ENCODE measurements around the gene RNF144B. TPM values are rescaled to one million over a fixed set of nuclear protein-coding genes. Genes with fewer than 3 reads are reported as not detected.

The RNF144B gene
- 0.17 to 1.1 TPM (median 0.39 TPM) in 5 replicates for total RNA-seq (2022; extraction: Qiagen RNA extraction)

GRCh38 chr6:18387061-18387721, at the start of gene RNF144B:
Gene RNF144B, plus strand, starts transcription at chr6:18387350. Its CDS starts 12,185 bp downstream, at chr6:18399535.

Other genes with a start within 250 kb of the RNF144B start
- 5.7 to 6.9 TPM (median 5.8 TPM) in 5 replicates for gene TPMT, start 232.3 kb upstream of the RNF144B start, total RNA-seq (2022; extraction: Qiagen RNA extraction)
- 6.3 to 7.9 TPM (median 7.7 TPM) in 5 replicates for gene KDM1B, start 231.9 kb upstream of the RNF144B start, total RNA-seq (2022; extraction: Qiagen RNA extraction)
- gene DEK, start 122.8 kb upstream of the RNF144B start, total RNA-seq (2022; extraction: Qiagen RNA extraction): 67.1 to 116 TPM (median 86.2 TPM) in 5 replicates

All from A549 treated with CORT108297 at 1 μM for 4 hours (cell line).